ENCODE results near the gene EDNRA.

EDNRA gene

DNA sequence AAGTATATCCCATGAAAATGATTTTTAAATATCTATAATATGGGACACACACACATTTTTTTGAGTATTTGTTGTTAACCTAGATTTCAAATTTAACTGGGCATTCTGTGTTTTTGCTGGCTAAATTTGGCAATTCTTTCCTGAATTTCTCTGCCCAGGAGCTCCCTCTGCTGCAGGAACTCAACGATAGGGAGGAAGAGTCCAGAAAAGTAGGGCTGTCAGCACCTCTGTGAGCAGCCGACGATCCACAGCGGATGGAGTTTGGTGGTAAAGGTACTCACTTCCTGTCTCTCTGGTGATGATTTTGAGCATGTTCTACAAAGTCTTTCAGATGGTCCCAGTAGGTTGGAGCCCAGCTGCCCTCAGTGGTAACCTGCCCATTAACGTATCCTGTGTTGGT is 113.2 kb downstream of the EDNRA start:
- Histone ChIP-seq H3K4me1 (peaks cover 0 to 28% (median 10%) of the 10 kb centered on the region in 4 donors), H3K27ac (no peak overlapping the region), H3K9me3 (no peaks in the 10 kb centered on the region), H3K27me3 (no peaks in the 10 kb centered on the region), H3K4me3 (no peak overlapping the region), H3K36me3 (no peaks in the 10 kb centered on the region)
- intact Hi-C loops (cut with DNase I; ENCODE audit: low total_unique reads): loop anchor here (5.0 kb wide), 2 partner anchors 437 to 577 kb away; no protein-coding TSS in a partner anchor
- TF ChIP-seq, protein P1, sequence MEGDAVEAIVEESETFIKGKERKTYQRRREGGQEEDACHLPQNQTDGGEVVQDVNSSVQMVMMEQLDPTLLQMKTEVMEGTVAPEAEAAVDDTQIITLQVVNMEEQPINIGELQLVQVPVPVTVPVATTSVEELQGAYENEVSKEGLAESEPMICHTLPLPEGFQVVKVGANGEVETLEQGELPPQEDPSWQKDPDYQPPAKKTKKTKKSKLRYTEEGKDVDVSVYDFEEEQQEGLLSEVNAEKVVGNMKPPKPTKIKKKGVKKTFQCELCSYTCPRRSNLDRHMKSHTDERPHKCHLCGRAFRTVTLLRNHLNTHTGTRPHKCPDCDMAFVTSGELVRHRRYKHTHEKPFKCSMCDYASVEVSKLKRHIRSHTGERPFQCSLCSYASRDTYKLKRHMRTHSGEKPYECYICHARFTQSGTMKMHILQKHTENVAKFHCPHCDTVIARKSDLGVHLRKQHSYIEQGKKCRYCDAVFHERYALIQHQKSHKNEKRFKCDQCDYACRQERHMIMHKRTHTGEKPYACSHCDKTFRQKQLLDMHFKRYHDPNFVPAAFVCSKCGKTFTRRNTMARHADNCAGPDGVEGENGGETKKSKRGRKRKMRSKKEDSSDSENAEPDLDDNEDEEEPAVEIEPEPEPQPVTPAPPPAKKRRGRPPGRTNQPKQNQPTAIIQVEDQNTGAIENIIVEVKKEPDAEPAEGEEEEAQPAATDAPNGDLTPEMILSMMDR (IDR thresholded peaks at IDR 0.05): no peak
- no peak for DNase-seq

All from tibial artery (tissue), 4 donors.